Measurements from ENCODE around the gene ORMDL1.

The ORMDL1 gene

GRCh38 chr2:189756311-189756952, 27.7 kb downstream of the ORMDL1 start:
- H3K4me3 ChIP-seq (ENCODE audit: low read length, poor library complexity, severe bottlenecking): no peak overlapping the region
- H3K79me2 ChIP-seq (ENCODE audit: insufficient read depth, low read length): no peaks in the 10 kb centered on the region
- no peak overlapping the region for H3K4me2 ChIP-seq (ENCODE audit: low read depth, low read length, poor library complexity, severe bottlenecking)
- H3K9me3 ChIP-seq (ENCODE audit: insufficient read depth, low read depth, low read length): no peaks in the 10 kb centered on the region
- TF ChIP-seq CTCF (conservative IDR thresholded peaks at IDR 0.05; ENCODE audit: low read length) (no peak), EZH2phosphoT487 (IDR thresholded peaks at IDR 0.05; ENCODE audit: borderline replicate concordance) (no peak)
- no peaks in the 10 kb centered on the region for H3K36me3 ChIP-seq (ENCODE audit: insufficient read depth, low read length)
- peaks cover 2% of the 10 kb centered on the region for H3K4me1 ChIP-seq (ENCODE audit: insufficient read depth, low read length, poor library complexity, severe bottlenecking)
- no peaks in the 10 kb centered on the region for H3K9me2 ChIP-seq (replicated peaks; ENCODE audit: low read depth, low read length)
- no peak overlapping the region for H2AFZ ChIP-seq (ENCODE audit: low read length)
- H3K27me3 ChIP-seq (ENCODE audit: insufficient read depth, low read length, poor library complexity, severe bottlenecking): no peaks in the 10 kb centered on the region
- no peak overlapping the region for H3K9ac ChIP-seq (ENCODE audit: low read depth, low read length, poor library complexity, severe bottlenecking)
- no peaks in the 10 kb centered on the region for H3F3A ChIP-seq (ENCODE audit: low read depth)
- no peaks in the 10 kb centered on the region for H4K20me1 ChIP-seq (ENCODE audit: insufficient read depth, low read length, poor library complexity, severe bottlenecking)

- H3K4me3 ChIP-seq (ENCODE audit: low read length, poor library complexity, severe bottlenecking): no peak overlapping the region
- H3K4me2 ChIP-seq (ENCODE audit: low read depth, low read length, poor library complexity, severe bottlenecking): no peak overlapping the region
- no peak for TF ChIP-seq EZH2phosphoT487 (IDR thresholded peaks at IDR 0.05; ENCODE audit: borderline replicate concordance)
- TF ChIP-seq CTCF (conservative IDR thresholded peaks at IDR 0.05; ENCODE audit: low read length): peak; percentile 79
- H3K9me2 ChIP-seq (replicated peaks; ENCODE audit: low read depth, low read length): no peaks in the 10 kb centered on the region
- H3K79me2 ChIP-seq (ENCODE audit: insufficient read depth, low read length): no peaks in the 10 kb centered on the region
- H3K27me3 ChIP-seq (ENCODE audit: insufficient read depth, low read length, poor library complexity, severe bottlenecking): no peaks in the 10 kb centered on the region
- H3K36me3 ChIP-seq (ENCODE audit: insufficient read depth, low read length): no peaks in the 10 kb centered on the region
- no peak overlapping the region for H2AFZ ChIP-seq (ENCODE audit: low read length)
- H4K20me1 ChIP-seq (ENCODE audit: insufficient read depth, low read length, poor library complexity, severe bottlenecking): no peaks in the 10 kb centered on the region
- no peak overlapping the region for H3K9ac ChIP-seq (ENCODE audit: low read depth, low read length, poor library complexity, severe bottlenecking)
- no peaks in the 10 kb centered on the region for H3F3A ChIP-seq (ENCODE audit: low read depth)
- H3K9me3 ChIP-seq (ENCODE audit: insufficient read depth, low read depth, low read length): no peaks in the 10 kb centered on the region
- H3K4me1 ChIP-seq (ENCODE audit: insufficient read depth, low read length, poor library complexity, severe bottlenecking): no peaks in the 10 kb centered on the region
Measured at GRCh38 chr2:189751080-189751658, 33.0 kb downstream of the ORMDL1 start.

GRCh38 chr2:189729430-189729829, 54.7 kb downstream of the ORMDL1 start:
- no peaks in the 10 kb centered on the region for H3K36me3 ChIP-seq (ENCODE audit: insufficient read depth, low read length)
- H3K4me3 ChIP-seq (ENCODE audit: low read length, poor library complexity, severe bottlenecking): no peak overlapping the region
- H3K4me2 ChIP-seq (ENCODE audit: low read depth, low read length, poor library complexity, severe bottlenecking): no peak overlapping the region
- no peaks in the 10 kb centered on the region for H3K79me2 ChIP-seq (ENCODE audit: insufficient read depth, low read length)
- no peak overlapping the region for H2AFZ ChIP-seq (ENCODE audit: low read length)
- no peaks in the 10 kb centered on the region for H3F3A ChIP-seq (ENCODE audit: low read depth)
- no peaks in the 10 kb centered on the region for H3K27me3 ChIP-seq (ENCODE audit: insufficient read depth, low read length, poor library complexity, severe bottlenecking)
- H3K9ac ChIP-seq (ENCODE audit: low read depth, low read length, poor library complexity, severe bottlenecking): no peak overlapping the region
- no peaks in the 10 kb centered on the region for H4K20me1 ChIP-seq (ENCODE audit: insufficient read depth, low read length, poor library complexity, severe bottlenecking)
- TF ChIP-seq CTCF (conservative IDR thresholded peaks at IDR 0.05; ENCODE audit: low read length) (no peak), EZH2phosphoT487 (IDR thresholded peaks at IDR 0.05; ENCODE audit: borderline replicate concordance) (no peak)
- H3K9me3 ChIP-seq (ENCODE audit: insufficient read depth, low read depth, low read length): no peaks in the 10 kb centered on the region
- H3K4me1 ChIP-seq (ENCODE audit: insufficient read depth, low read length, poor library complexity, severe bottlenecking): no peaks in the 10 kb centered on the region
- no peaks in the 10 kb centered on the region for H3K9me2 ChIP-seq (replicated peaks; ENCODE audit: low read depth, low read length)

All from Loucy (cell line).